Naive thymus-derived CD4-positive, alpha-beta T cell (primary cell): Measurements from ENCODE around the gene CYTH2. TPM values are rescaled to one million over a fixed set of nuclear protein-coding genes. Genes with fewer than 3 reads are reported as not detected.
A peak's percentile ranks its signal among the peaks of the same experiment; 100 is the strongest.
"Not testable (repeated sequence)": the region's sequence is repeated elsewhere in the genome, so short reads cannot be mapped to it uniquely, and the experiment has no call there.

Source experiments
- ATAC-seq: fragments of 150-1000 bp; cut with Tn5 transposase; 2 replicates; pipeline ENCODE4 v1.10.0; 2021; ENCODE audit warnings: mild to moderate bottlenecking, moderate library complexity
- CTCF ChIA-PET: fragments of 350-600 bp; sonication (Branson Sonifier 250); formaldehyde crosslinking; loops from one replicate; lab custom pipeline; 2021; ENCODE audit warnings: antibody characterized with exemption; lab: Charles Lee
- POLR2A ChIA-PET: fragments of 350-600 bp; sonication (Branson Sonifier 250); formaldehyde crosslinking; loops from one replicate; lab custom pipeline; 2021; ENCODE audit warnings: antibody characterized with exemption, inconsistent platforms; lab: Charles Lee
- DNase-seq, 9 donors: peaks; one replicate each; pipeline versions ENCODE4 v3.0.0 to v3.0.0-alpha.2; 2020 to 2022; ENCODE audit warnings: mixed read lengths in 1 of 9
- H3K27ac ChIP-seq: one replicate; pipeline ENCODE4 v1.7.0; 2013; ENCODE audit warnings: mild to moderate bottlenecking, low read depth, low read length, moderate library complexity
- H3K27me3 ChIP-seq, 2 donors: one replicate each; pipeline ENCODE4 v1.7.0; 2013; ENCODE audit warnings: low read length in 2 of 2, mild to moderate bottlenecking in 2 of 2, moderate library complexity in 2 of 2; ENCODE audit not compliant: control insufficient read depth in 2 of 2, insufficient read depth in 2 of 2
- H3K36me3 ChIP-seq, 3 experiments: 1 replicate in 2 of 3; 2 replicates in 1 of 3; pipeline ENCODE4 v1.7.0; 2013; ENCODE audit warnings: low read length in 3 of 3, mild to moderate bottlenecking in 3 of 3, moderate library complexity in 1 of 3; ENCODE audit not compliant: insufficient read depth in 3 of 3, control insufficient read depth in 2 of 3
- H3K4me1 ChIP-seq, 2 donors: one replicate each; pipeline ENCODE4 v1.7.0; 2013; ENCODE audit warnings: low read length in 2 of 2, mild to moderate bottlenecking in 2 of 2, moderate library complexity in 1 of 2; ENCODE audit not compliant: control insufficient read depth in 2 of 2, insufficient read depth in 2 of 2
- H3K4me3 ChIP-seq: 2 replicates; pipeline ENCODE4 v1.7.0; 2013; ENCODE audit warnings: mild to moderate bottlenecking, low read length
- H3K9me3 ChIP-seq, 3 experiments: 1 replicate in 2 of 3; 2 replicates in 1 of 3; pipeline ENCODE4 v1.7.0; 2013; ENCODE audit warnings: low read length in 3 of 3; ENCODE audit not compliant: control insufficient read depth in 2 of 3
- H3K27ac Mint-ChIP-seq, 9 donors: one replicate each; pipeline ENCODE4 v1.8.0; 2020 to 2022; ENCODE audit warnings: mixed read lengths in 9 of 9, mild to moderate bottlenecking in 8 of 9, moderate library complexity in 5 of 9, inconsistent platforms in 2 of 9
- H3K27me3 Mint-ChIP-seq, 5 donors: one replicate each; pipeline ENCODE4 v1.8.0; 2021 to 2022; ENCODE audit warnings: mixed read lengths in 5 of 5, mild to moderate bottlenecking in 1 of 5
- H3K36me3 Mint-ChIP-seq, 5 donors: one replicate each; pipeline ENCODE4 v1.8.0; 2020 to 2022; ENCODE audit warnings: mixed read lengths in 5 of 5, mild to moderate bottlenecking in 3 of 5, inconsistent platforms in 1 of 5
- H3K4me1 Mint-ChIP-seq, 7 donors: one replicate each; pipeline ENCODE4 v1.8.0; 2020 to 2022; ENCODE audit warnings: mixed read lengths in 7 of 7, mild to moderate bottlenecking in 3 of 7, inconsistent platforms in 1 of 7
- H3K4me3 Mint-ChIP-seq, 10 donors: one replicate each; pipeline ENCODE4 v1.8.0; 2020 to 2022; ENCODE audit warnings: mild to moderate bottlenecking in 10 of 10, mixed read lengths in 10 of 10, moderate library complexity in 6 of 10, inconsistent platforms in 2 of 10
- H3K9me3 Mint-ChIP-seq, 11 donors: one replicate each; pipeline ENCODE4 v1.8.0; 2020 to 2022; ENCODE audit warnings: mixed read lengths in 11 of 11, mild to moderate bottlenecking in 4 of 11, inconsistent platforms in 1 of 11, moderate library complexity in 1 of 11
- intact Hi-C, 2 donors: fragments of 100-400 bp; cut with micrococcal nuclease; formaldehyde crosslinking; loops; one replicate each; pipeline ENCODE4 v1.15.1; 2023
- polyA plus RNA-seq, 2 donors: library from polyadenylated mRNA; unstranded; fragments of 300-500 nt; fragmentation: Illumina TruSeq; gene quantifications; one replicate each; pipeline ENCODE4 v1.2.3, GENCODE V29; 2021
- total RNA-seq, 6 experiments: library from RNA in 5 of 6; stranded (reverse) in 5 of 6; gene quantifications; 1 replicate in 5 of 6; 2 replicates in 1 of 6; pipeline ENCODE4 v1.2.3 and lab custom pipeline; 2021 to 2026

The CYTH2 gene
- total and polyA plus RNA-seq, 7 experiments from 2014 or later: 23.6 to 82.1 (median 49.2) TPM

DNA sequence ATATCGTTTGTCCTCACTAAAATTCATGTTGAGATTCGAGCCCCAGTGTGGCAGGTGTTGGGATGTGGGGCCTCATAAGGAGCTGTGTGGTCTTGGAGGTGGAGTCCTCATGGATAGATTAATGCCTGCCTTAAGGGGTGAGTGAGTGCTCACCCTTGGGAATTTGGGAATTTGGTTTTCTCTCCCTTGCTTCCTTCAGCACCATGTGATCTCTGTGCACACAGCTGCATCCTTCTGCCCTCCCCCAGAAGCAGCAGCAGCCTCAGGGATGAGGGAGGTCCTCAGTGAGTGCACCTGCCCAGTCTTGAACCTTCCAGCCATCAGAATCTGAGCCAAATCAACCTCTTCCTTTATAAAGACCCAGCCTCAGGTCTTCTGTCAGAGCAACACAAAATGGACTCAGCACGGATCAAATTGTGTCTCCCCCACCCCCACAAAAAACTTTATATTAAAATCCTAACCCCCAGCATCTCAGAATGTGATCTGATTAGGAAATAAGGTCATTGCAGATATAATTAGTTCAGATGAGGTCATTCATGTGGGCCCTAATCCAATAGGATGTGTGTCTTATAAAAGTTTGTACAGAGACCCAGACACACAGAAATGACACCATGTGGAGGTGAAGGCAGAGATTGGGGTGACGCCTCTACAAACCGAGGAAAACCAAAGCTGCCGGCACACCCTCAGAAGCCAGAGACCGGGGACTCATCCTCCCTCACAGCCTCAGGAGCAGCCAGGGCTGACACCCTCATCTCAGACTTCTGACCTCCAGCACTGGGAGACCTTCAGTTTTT, 12.9 kb downstream of the CYTH2 start:
- no peak for ATAC-seq
- H3K4me1 ChIP-seq: peaks cover 3 to 9% of the 10 kb centered on the region in 2 donors
- Mint-ChIP-seq H3K27ac (peak overlapping the region in 8 of 9 donors; percentile 3 to 89 (median 68)), H3K9me3 (no peaks in the 10 kb centered on the region), H3K4me1 (peaks cover 6 to 29% (median 22%) of the 10 kb centered on the region in 7 donors), H3K27me3 (no peaks in the 10 kb centered on the region), H3K4me3 (peak overlapping the region in 9 of 10 donors; percentile 28 to 89 (median 84)), H3K36me3 (peaks cover 0 to 10% (median 5%) of the 10 kb centered on the region in 5 donors)
- intact Hi-C loops: loop anchor here in 1 of 2 donors (5.0 kb wide), 1 partner anchor 35 kb away; the partner anchor contains the start of gene GRWD1
- no peak overlapping the region for H3K4me3 ChIP-seq
- peaks cover 0 to 25% (median 0%) of the 10 kb centered on the region in 3 experiments for H3K36me3 ChIP-seq
- H3K27me3 ChIP-seq: no peaks in the 10 kb centered on the region
- POLR2A ChIA-PET: interaction anchor here (1.0 to 3.5 kb wide), 5 partner anchors 8 to 102 kb away, joined by 3 to 15 read pairs (median 7); no protein-coding TSS in a partner anchor
- no peak for DNase-seq
- H3K9me3 ChIP-seq: no peaks in the 10 kb centered on the region
- CTCF ChIA-PET: interaction anchor here (1.9 kb wide), 1 partner anchor 8 kb away, joined by 9 read pairs; no protein-coding TSS in a partner anchor
- no peak overlapping the region for H3K27ac ChIP-seq

- H3K27ac ChIP-seq: no peak overlapping the region
- Mint-ChIP-seq H3K27me3 (no peaks in the 10 kb centered on the region), H3K4me1 (peaks cover 6 to 29% (median 23%) of the 10 kb centered on the region in 7 donors), H3K9me3 (no peaks in the 10 kb centered on the region), H3K36me3 (peaks cover 0 to 13% (median 5%) of the 10 kb centered on the region in 5 donors), H3K4me3 (no peak overlapping the region), H3K27ac (peak overlapping the region in 2 of 9 donors; percentile 26 to 84)
- no peak for DNase-seq
- peaks cover 3 to 9% of the 10 kb centered on the region in 2 donors for H3K4me1 ChIP-seq
- no peak overlapping the region for H3K4me3 ChIP-seq
- H3K36me3 ChIP-seq: peaks cover 0 to 14% (median 0%) of the 10 kb centered on the region in 3 experiments
- H3K9me3 ChIP-seq: no peaks in the 10 kb centered on the region
- POLR2A ChIA-PET: no interaction called here
- no peak for ATAC-seq
- no peaks in the 10 kb centered on the region for H3K27me3 ChIP-seq
- intact Hi-C loops: loop anchor here in 1 of 2 donors (5.0 kb wide), 1 partner anchor 36 kb away; the partner anchor contains the start of gene GRWD1
- CTCF ChIA-PET: no interaction called here
Measured at GRCh38 chr19:48483301-48483700, 14.1 kb downstream of the CYTH2 start.

GRCh38 chr19:48484247-48484893, 15.2 kb downstream of the CYTH2 start:
- CTCF ChIA-PET: no interaction called here
- Mint-ChIP-seq H3K9me3 (no peaks in the 10 kb centered on the region), H3K27ac (peak overlapping the region in 4 of 9 donors; percentile 6 to 66 (median 34)), H3K4me3 (no peak overlapping the region), H3K27me3 (no peaks in the 10 kb centered on the region), H3K4me1 (peaks cover 2 to 26% (median 22%) of the 10 kb centered on the region in 7 donors), H3K36me3 (peaks cover 0 to 13% (median 4%) of the 10 kb centered on the region in 5 donors)
- H3K27ac ChIP-seq: no peak overlapping the region
- peaks cover 3 to 9% of the 10 kb centered on the region in 2 donors for H3K4me1 ChIP-seq
- no peaks in the 10 kb centered on the region for H3K27me3 ChIP-seq
- no peak for ATAC-seq
- POLR2A ChIA-PET: no interaction called here
- H3K9me3 ChIP-seq: no peaks in the 10 kb centered on the region
- no peak for DNase-seq
- no peak overlapping the region for H3K4me3 ChIP-seq
- intact Hi-C loops: loop anchor here in 1 of 2 donors (5.0 kb wide), 1 partner anchor 37 kb away; the partner anchor contains the start of gene GRWD1
- peaks cover 0 to 3% (median 0%) of the 10 kb centered on the region in 3 experiments for H3K36me3 ChIP-seq

GRCh38 chr19:48484931-48485612, 15.9 kb downstream of the CYTH2 start:
- ChIA-PET CTCF (no interaction called here), POLR2A (no interaction called here)
- ATAC-seq (no peak), DNase-seq (no peak)
- Histone ChIP-seq H3K27ac (no peak overlapping the region), H3K36me3 (no peaks in the 10 kb centered on the region), H3K27me3 (no peaks in the 10 kb centered on the region), H3K4me1 (peaks cover 3 to 9% of the 10 kb centered on the region in 2 donors), H3K4me3 (no peak overlapping the region), H3K9me3 (no peaks in the 10 kb centered on the region)
- intact Hi-C loops: loop anchor here in 1 of 2 donors (5.0 kb wide), 1 partner anchor 38 kb away; the partner anchor contains the start of gene GRWD1
- Mint-ChIP-seq H3K27ac (peak overlapping the region in 1 of 9 donors; percentile 6), H3K27me3 (peaks cover 0 to under 1% (median 0%) of the 10 kb centered on the region in 5 donors), H3K9me3 (no peaks in the 10 kb centered on the region), H3K36me3 (peaks cover 0 to 13% (median 4%) of the 10 kb centered on the region in 5 donors), H3K4me3 (no peak overlapping the region), H3K4me1 (peaks cover 0 to 25% (median 21%) of the 10 kb centered on the region in 7 donors)

DNA sequence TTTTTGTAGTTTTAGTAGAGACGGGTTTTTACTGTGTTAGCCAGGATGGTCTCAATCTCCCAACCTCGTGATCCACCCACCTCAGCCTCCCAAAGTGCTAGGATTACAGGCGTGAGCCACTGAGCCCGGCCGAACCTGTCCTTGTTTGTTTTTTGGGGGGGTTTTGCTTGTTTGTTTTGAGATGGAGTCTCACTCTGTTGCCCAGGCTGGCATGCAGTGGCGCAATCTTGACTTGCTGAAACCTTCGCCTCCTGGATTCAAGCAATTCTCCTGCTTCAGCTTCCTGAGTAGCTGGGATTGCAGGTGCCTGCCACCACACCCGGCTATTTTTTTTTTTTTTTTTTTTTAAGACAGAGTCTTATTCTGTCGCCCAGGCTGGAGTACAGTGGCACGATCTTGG, 17.5 kb downstream of the CYTH2 start:
- ATAC-seq, H3K27ac ChIP-seq, DNase-seq, H3K4me3 ChIP-seq, intact Hi-C loops, H3K9me3 ChIP-seq, H3K27ac Mint-ChIP-seq, H3K36me3 ChIP-seq, H3K4me3 Mint-ChIP-seq, H3K27me3 ChIP-seq, H3K9me3 Mint-ChIP-seq: not testable (repeated sequence)
- peaks cover 0 to 12% (median 0%) of the 10 kb centered on the region in 5 donors for H3K27me3 Mint-ChIP-seq
- H3K4me1 Mint-ChIP-seq: peaks cover 6 to 24% (median 20%) of the 10 kb centered on the region in 7 donors
- CTCF ChIA-PET: interaction anchor here (0.5 to 1.4 kb wide), 3 partner anchors 97 to 212 kb away, joined by 4 to 5 read pairs (median 4); no protein-coding TSS in a partner anchor
- H3K36me3 Mint-ChIP-seq: peaks cover 0 to 13% (median 4%) of the 10 kb centered on the region in 5 donors
- POLR2A ChIA-PET: interaction anchor here (0.7 kb wide), 1 partner anchor 143 kb away, joined by 5 read pairs; no protein-coding TSS in a partner anchor
- H3K4me1 ChIP-seq: peaks cover 4 to 12% of the 10 kb centered on the region in 2 donors
